Thymus (tissue), 11 donors: ENCODE measurements around the gene SNORC. TPM values are rescaled to one million over a fixed set of nuclear protein-coding genes. Genes with fewer than 3 reads are reported as not detected.
"Not testable (repeated sequence)": the region's sequence is repeated elsewhere in the genome, so short reads cannot be mapped to it uniquely, and the experiment has no call there.

Experiments
- DNase-seq, 9 donors: peaks; one replicate each; pipeline ENCODE4 v3.0.0-alpha.2; 2013; ENCODE audit warnings: low spot score in 9 of 9, low read depth in 6 of 9, missing footprints in 1 of 9
- H3K27ac ChIP-seq, 2 donors: one replicate each; pipeline ENCODE4 v1.5.1; 2013; ENCODE audit warnings: control low read depth in 1 of 2, low read depth in 1 of 2, low read length in 1 of 2, mild to moderate bottlenecking in 1 of 2, moderate library complexity in 1 of 2
- H3K27me3 ChIP-seq, 2 donors: one replicate each; pipeline ENCODE4 v1.5.1; 2013; ENCODE audit warnings: low read length in 1 of 2; ENCODE audit not compliant: control insufficient read depth in 2 of 2, insufficient read depth in 1 of 2
- H3K36me3 ChIP-seq, 2 donors: one replicate each; pipeline ENCODE4 v1.5.1; 2013; ENCODE audit warnings: low read length in 1 of 2, mild to moderate bottlenecking in 1 of 2, moderate library complexity in 1 of 2; ENCODE audit not compliant: control insufficient read depth in 2 of 2, insufficient read depth in 2 of 2
- H3K4me1 ChIP-seq, 2 donors: one replicate each; pipeline ENCODE4 v1.5.1; 2013; ENCODE audit warnings: low read length in 2 of 2; ENCODE audit not compliant: control insufficient read depth in 2 of 2, insufficient read depth in 2 of 2
- H3K4me3 ChIP-seq, 2 donors: one replicate each; pipeline ENCODE4 v1.5.1; 2013; ENCODE audit warnings: low read length in 2 of 2, control low read depth in 1 of 2, mild to moderate bottlenecking in 1 of 2
- H3K9me3 ChIP-seq, 2 donors: one replicate each; pipeline ENCODE4 v1.5.1; 2013; ENCODE audit warnings: low read length in 1 of 2, mild to moderate bottlenecking in 1 of 2; ENCODE audit not compliant: control insufficient read depth in 2 of 2, insufficient read depth in 1 of 2
- WGBS: extraction: QIAGEN DNeasy Blood & Tissue Kit; methylation state at CpG from one replicate; pipeline ENCODE4 v1.1.7; 2013; 5-methylcytosine and 5-hydroxymethylcytosine counted together
- polyA plus RNA-seq: library from polyadenylated mRNA; stranded (reverse); fragments of 200-250 nt; gene quantifications from one replicate; pipeline ENCODE4 v1.2.3, GENCODE V29; 2013
- total RNA-seq: library from RNA; stranded (reverse); fragments of 120-200 nt; gene quantifications from one replicate; pipeline ENCODE4 v1.2.4, GENCODE V29; 2013
- donor health status: healthy.

SNORC gene
- total and polyA plus RNA-seq, 2 donors, result 1.4 to 5.0 TPM

- no peak overlapping the region for H3K4me3 ChIP-seq
- H3K27ac ChIP-seq, result no peak overlapping the region
- H3K4me1 ChIP-seq, result peaks cover 6 to 7% of the 10 kb centered on the region in 2 donors
- H3K27me3 ChIP-seq, result no peaks in the 10 kb centered on the region
- DNase-seq, result no peak
- H3K36me3 ChIP-seq, result peaks cover 28 to 60% of the 10 kb centered on the region in 2 donors
- 76% methylated on average over 2 of the region's 2 CpGs for WGBS
- H3K9me3 ChIP-seq, result no peaks in the 10 kb centered on the region
Measured at GRCh38 chr2:232842689-232843088, 27.4 kb upstream of the SNORC start.

DNA sequence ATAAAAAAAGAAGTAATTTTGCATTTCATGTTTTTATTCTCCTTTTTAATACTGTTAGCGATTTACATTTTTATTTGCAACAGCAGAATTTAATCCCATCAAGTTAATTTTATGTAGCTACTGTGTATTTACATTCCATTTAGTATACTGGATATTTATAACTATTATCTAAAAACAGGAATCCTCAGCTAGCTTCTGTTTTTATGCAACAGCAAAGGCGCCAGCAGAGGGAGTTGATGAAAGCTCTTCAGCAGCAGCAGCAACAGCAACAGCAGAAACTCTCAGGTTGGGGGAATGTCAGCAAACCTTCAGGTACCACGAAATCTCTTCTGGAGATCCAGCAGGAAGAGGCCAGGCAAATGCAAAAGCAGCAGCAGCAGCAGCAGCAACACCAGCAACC, 26.2 kb upstream of the SNORC start:
- no peak for DNase-seq
- WGBS, result 93% methylated on average over 3 of the region's 3 CpGs
- H3K9me3 ChIP-seq, result no peaks in the 10 kb centered on the region
- H3K4me3 ChIP-seq, result no peak overlapping the region
- no peaks in the 10 kb centered on the region for H3K4me1 ChIP-seq
- H3K36me3 ChIP-seq, result peaks cover 34 to 71% of the 10 kb centered on the region in 2 donors
- H3K27ac ChIP-seq, result no peak overlapping the region
- no peaks in the 10 kb centered on the region for H3K27me3 ChIP-seq

DNA sequence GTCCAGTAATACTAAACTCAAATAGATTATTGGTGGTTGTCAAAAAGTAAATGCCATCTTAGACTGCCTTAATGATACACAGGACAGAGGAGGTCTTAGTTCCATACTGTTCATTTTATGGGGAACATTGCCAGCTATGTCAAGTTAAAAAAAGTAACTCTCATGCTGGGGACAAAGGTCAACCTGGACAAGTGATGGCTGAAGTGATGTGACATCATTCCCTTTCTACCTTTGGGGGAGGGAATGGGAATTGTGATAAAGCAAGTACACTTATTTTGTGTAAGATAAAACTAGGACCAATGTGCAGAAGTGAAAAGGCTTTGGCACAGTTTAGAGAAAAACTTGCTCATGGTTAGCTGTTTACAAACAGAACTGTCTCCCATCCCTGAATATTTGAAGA, 24.0 kb upstream of the SNORC start:
- Histone ChIP-seq H3K4me3 (no peak overlapping the region), H3K27me3 (no peaks in the 10 kb centered on the region), H3K9me3 (no peaks in the 10 kb centered on the region), H3K27ac (no peak overlapping the region), H3K4me1 (no peaks in the 10 kb centered on the region), H3K36me3 (peaks cover 50 to 80% of the 10 kb centered on the region in 2 donors)
- DNase-seq, result no peak

DNA sequence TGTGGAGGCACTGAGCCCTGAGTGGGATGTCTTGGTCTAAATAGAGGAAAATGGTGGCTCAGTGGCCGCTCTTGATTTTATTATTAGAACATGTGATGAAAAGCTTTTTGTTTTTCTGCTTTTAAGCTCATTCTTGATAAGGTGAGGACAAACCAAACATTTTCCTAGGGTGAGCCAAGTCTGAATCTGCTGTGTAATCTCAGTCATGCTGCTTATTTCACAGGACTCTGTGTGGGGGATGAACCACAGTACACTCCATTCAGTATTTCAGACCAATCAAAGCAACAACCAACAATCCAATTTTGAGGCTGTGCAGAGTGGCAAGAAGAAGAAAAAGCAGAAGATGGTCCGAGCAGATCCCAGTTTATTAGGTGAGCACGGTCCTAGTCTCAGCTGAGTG, 20.0 kb upstream of the SNORC start:
- WGBS, result 97% methylated on average over 3 of the region's 3 CpGs
- Histone ChIP-seq H3K9me3 (no peaks in the 10 kb centered on the region), H3K4me3 (no peak overlapping the region), H3K4me1 (no peaks in the 10 kb centered on the region), H3K27ac (no peak overlapping the region), H3K36me3 (peaks cover 50 to 76% of the 10 kb centered on the region in 2 donors), H3K27me3 (no peaks in the 10 kb centered on the region)
- no peak for DNase-seq

DNA sequence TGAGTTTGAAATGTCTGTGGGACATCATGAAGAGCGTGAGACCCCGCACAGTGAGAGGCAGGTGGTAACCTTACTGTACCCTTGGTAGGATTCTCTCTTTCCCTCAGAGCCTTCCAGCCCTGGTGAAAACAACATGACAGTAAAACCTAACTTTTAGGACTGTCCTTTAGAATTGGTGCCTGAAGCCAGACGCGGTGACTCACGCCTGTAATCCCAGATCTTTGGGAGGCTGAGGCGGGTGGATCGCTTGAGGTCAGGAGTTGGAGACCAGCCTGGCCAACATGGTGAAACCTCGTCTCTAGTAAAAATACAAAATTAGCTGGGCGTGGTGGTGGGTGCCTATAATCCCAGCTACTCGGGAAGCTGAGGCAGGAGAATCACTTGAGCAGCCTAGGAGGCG, 18.0 kb upstream of the SNORC start:
- not testable (repeated sequence) for DNase-seq, H3K27me3 ChIP-seq, H3K4me3 ChIP-seq, H3K4me1 ChIP-seq, H3K9me3 ChIP-seq, H3K27ac ChIP-seq
- WGBS, result 98% methylated on average over 11 of the region's 11 CpGs
- H3K36me3 ChIP-seq, result peaks cover 51 to 78% of the 10 kb centered on the region in 2 donors

DNA sequence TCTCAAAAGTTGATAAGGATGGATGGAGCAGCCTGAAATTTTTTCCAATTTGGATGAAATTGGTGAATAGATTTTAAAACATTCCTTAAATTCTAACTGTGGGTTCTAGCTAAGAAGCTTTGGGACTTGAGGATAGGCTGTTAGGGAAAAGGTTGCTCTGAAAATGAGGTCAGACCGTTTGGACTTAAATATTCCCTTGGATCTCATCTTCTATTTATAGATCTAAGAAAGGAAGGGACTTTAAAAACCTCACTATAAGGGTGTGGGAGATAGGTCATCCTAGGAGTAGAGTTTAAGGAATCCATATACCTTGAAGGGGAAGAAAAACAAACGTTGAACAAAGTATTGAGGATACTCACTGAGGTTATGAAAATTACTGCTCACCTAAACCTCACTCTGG, 17.4 kb upstream of the SNORC start:
- no peak overlapping the region for H3K4me3 ChIP-seq
- DNase-seq, result no peak
- no peaks in the 10 kb centered on the region for H3K27me3 ChIP-seq
- H3K36me3 ChIP-seq, result peaks cover 51 to 79% of the 10 kb centered on the region in 2 donors
- no peaks in the 10 kb centered on the region for H3K9me3 ChIP-seq
- no peaks in the 10 kb centered on the region for H3K4me1 ChIP-seq
- H3K27ac ChIP-seq, result no peak overlapping the region
- 86% methylated on average over 2 of the region's 2 CpGs for WGBS

DNA sequence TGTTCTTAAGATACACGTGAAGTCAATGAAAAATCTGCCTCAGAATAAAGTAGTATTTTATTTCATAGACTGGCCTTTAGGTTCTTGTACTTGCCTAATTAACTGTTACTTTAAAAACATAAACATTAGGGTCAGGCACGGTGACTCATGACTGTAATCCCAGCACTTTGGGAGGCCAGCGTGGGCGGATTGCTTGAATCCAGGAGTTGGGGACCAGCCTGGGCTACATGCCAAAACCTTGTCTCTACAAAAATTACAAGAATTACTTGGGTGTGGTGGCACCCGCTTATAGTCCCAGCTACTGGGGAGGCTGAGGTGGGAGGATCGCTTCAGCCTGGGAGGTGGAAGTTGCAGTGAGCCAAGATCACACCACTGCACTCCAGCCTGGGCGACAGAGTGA, 16.0 kb upstream of the SNORC start:
- H3K4me1 ChIP-seq, result no peaks in the 10 kb centered on the region
- no peaks in the 10 kb centered on the region for H3K27me3 ChIP-seq
- no peak overlapping the region for H3K4me3 ChIP-seq
- peaks cover 54 to 79% of the 10 kb centered on the region in 2 donors for H3K36me3 ChIP-seq
- no peak for DNase-seq
- WGBS, result 81% methylated on average over 7 of the region's 7 CpGs
- no peak overlapping the region for H3K27ac ChIP-seq
- H3K9me3 ChIP-seq, result no peaks in the 10 kb centered on the region

GRCh38 chr2:232857158-232857563, 12.9 kb upstream of the SNORC start:
- Histone ChIP-seq H3K36me3 (peaks cover 39 to 57% of the 10 kb centered on the region in 2 donors), H3K9me3 (no peaks in the 10 kb centered on the region), H3K27ac (no peak overlapping the region), H3K27me3 (no peaks in the 10 kb centered on the region), H3K4me1 (no peaks in the 10 kb centered on the region), H3K4me3 (no peak overlapping the region)
- WGBS, result 97% methylated on average over 4 of the region's 4 CpGs
- DNase-seq, result no peak

GRCh38 chr2:232859385-232859916, 10.6 kb upstream of the SNORC start:
- no peak overlapping the region for H3K4me3 ChIP-seq
- H3K27ac ChIP-seq, result no peak overlapping the region
- H3K9me3 ChIP-seq, result no peaks in the 10 kb centered on the region
- no peaks in the 10 kb centered on the region for H3K27me3 ChIP-seq
- no peaks in the 10 kb centered on the region for H3K4me1 ChIP-seq
- WGBS, result 99% methylated on average over 4 of the region's 4 CpGs
- H3K36me3 ChIP-seq, result peaks cover 33 to 45% of the 10 kb centered on the region in 2 donors
- no peak for DNase-seq
